Measurements from ENCODE around the gene DNAAF5. TPM values are rescaled to one million over a fixed set of nuclear protein-coding genes. Genes with fewer than 3 reads are reported as not detected.
"Not testable (repeated sequence)": the region's sequence is repeated elsewhere in the genome, so short reads cannot be mapped to it uniquely, and the experiment has no call there.

The DNAAF5 gene
- total RNA-seq, 1 donor from 2014 or later: 15.2 TPM

- TF ChIP-seq CTCF (IDR thresholded peaks at IDR 0.05; ENCODE audit: partially characterized antibody, unreplicated experiment): no peak
- Mint-ChIP-seq H3K9me3 (ENCODE audit: unreplicated experiment) (peaks cover 19% of the 10 kb centered on the region), H3K36me3 (ENCODE audit: unreplicated experiment) (peaks cover 11% of the 10 kb centered on the region), H3K4me3 (ENCODE audit: unreplicated experiment) (no peak overlapping the region), H3K27ac (ENCODE audit: unreplicated experiment) (peak overlapping the region; percentile 70), H3K4me1 (ENCODE audit: low read depth, unreplicated experiment) (peaks cover 18% of the 10 kb centered on the region), H3K27me3 (ENCODE audit: unreplicated experiment) (peaks cover 23% of the 10 kb centered on the region)
- peak; percentile 10 for DNase-seq
Observed at GRCh38 chr7:748446-748845, 21.9 kb downstream of the DNAAF5 start.

- Mint-ChIP-seq H3K9me3 (ENCODE audit: unreplicated experiment) (peaks cover 19% of the 10 kb centered on the region), H3K27ac (ENCODE audit: unreplicated experiment) (peak overlapping the region; percentile 85), H3K36me3 (ENCODE audit: unreplicated experiment) (peaks cover 12% of the 10 kb centered on the region), H3K27me3 (ENCODE audit: unreplicated experiment) (peaks cover 23% of the 10 kb centered on the region), H3K4me3 (ENCODE audit: unreplicated experiment) (peak overlapping the region; percentile 63), H3K4me1 (ENCODE audit: low read depth, unreplicated experiment) (peaks cover 18% of the 10 kb centered on the region)
- TF ChIP-seq CTCF (IDR thresholded peaks at IDR 0.05; ENCODE audit: partially characterized antibody, unreplicated experiment): no peak
- peak; percentile 47 for DNase-seq
Observed at GRCh38 chr7:749140-749551, 22.6 kb downstream of the DNAAF5 start.

- peaks cover 15% of the 10 kb centered on the region for H3K36me3 Mint-ChIP-seq (ENCODE audit: unreplicated experiment)
Observed at GRCh38 chr7:750111-750905, 23.8 kb downstream of the DNAAF5 start.

GRCh38 chr7:751826-752225 lies 25.3 kb downstream of the DNAAF5 start:
- DNase-seq: no peak
- no peak overlapping the region for H3K4me3 Mint-ChIP-seq (ENCODE audit: unreplicated experiment)
- peaks cover 18% of the 10 kb centered on the region for H3K4me1 Mint-ChIP-seq (ENCODE audit: low read depth, unreplicated experiment)
- no peak for TF ChIP-seq CTCF (IDR thresholded peaks at IDR 0.05; ENCODE audit: partially characterized antibody, unreplicated experiment)
- H3K27ac Mint-ChIP-seq (ENCODE audit: unreplicated experiment): no peak overlapping the region
- H3K9me3 Mint-ChIP-seq (ENCODE audit: unreplicated experiment): peaks cover 18% of the 10 kb centered on the region
- H3K27me3 Mint-ChIP-seq (ENCODE audit: unreplicated experiment): peaks cover 26% of the 10 kb centered on the region
- H3K36me3 Mint-ChIP-seq (ENCODE audit: unreplicated experiment): peaks cover 21% of the 10 kb centered on the region

More at GRCh38 chr7:750111-750905, 23.8 kb downstream of the DNAAF5 start:
- peak; percentile 52 for DNase-seq
- peak overlapping the region; percentile 15 for H3K4me3 Mint-ChIP-seq (ENCODE audit: unreplicated experiment)
- peaks cover 19% of the 10 kb centered on the region for H3K9me3 Mint-ChIP-seq (ENCODE audit: unreplicated experiment)
- no peak for TF ChIP-seq CTCF (IDR thresholded peaks at IDR 0.05; ENCODE audit: partially characterized antibody, unreplicated experiment)
- H3K27ac Mint-ChIP-seq (ENCODE audit: unreplicated experiment): peak overlapping the region; percentile 82
- H3K27me3 Mint-ChIP-seq (ENCODE audit: unreplicated experiment): peaks cover 27% of the 10 kb centered on the region
- H3K4me1 Mint-ChIP-seq (ENCODE audit: low read depth, unreplicated experiment): peaks cover 18% of the 10 kb centered on the region

GRCh38 chr7:752256-752655 lies 25.8 kb downstream of the DNAAF5 start:
- peaks cover 21% of the 10 kb centered on the region for H3K36me3 Mint-ChIP-seq (ENCODE audit: unreplicated experiment)
- H3K4me1 Mint-ChIP-seq (ENCODE audit: low read depth, unreplicated experiment): peaks cover 18% of the 10 kb centered on the region
- H3K9me3 Mint-ChIP-seq (ENCODE audit: unreplicated experiment): peaks cover 17% of the 10 kb centered on the region
- DNase-seq; H3K27ac Mint-ChIP-seq (ENCODE audit: unreplicated experiment); H3K4me3 Mint-ChIP-seq (ENCODE audit: unreplicated experiment): not testable (repeated sequence)
- H3K27me3 Mint-ChIP-seq (ENCODE audit: unreplicated experiment): peaks cover 22% of the 10 kb centered on the region
